K562 (cell line): Measurements from ENCODE around the gene KDELR3. TPM values are rescaled to one million over a fixed set of nuclear protein-coding genes. Genes with fewer than 3 reads are reported as not detected.
A peak's percentile ranks its signal among the peaks of the same experiment; 100 is the strongest.

Source experiments
- BCOR ChIP-seq: fragments of 450-650 bp; IDR thresholded peaks from 2 replicates; pipeline ENCODE4 v1.6.1; 2016
- CHD4 ChIP-seq: fragments of 200-600 bp; sonication (generic); IDR thresholded peaks from 3 replicates; pipeline ENCODE4 v1.6.1; 2012; ENCODE audit warnings: low read depth, mild to moderate bottlenecking, mixed read lengths, low read length, inconsistent platforms; ENCODE audit not compliant: insufficient read depth, insufficient replicate concordance, poor library complexity, severe bottlenecking
- CREB1 ChIP-seq, 2 experiments: sonication (generic) in 1 of 2; formaldehyde crosslinking in 1 of 2; IDR thresholded peaks; 2 replicates each; pipeline versions ENCODE4 v1.6.1 to v1.8.0; 2012 to 2022; ENCODE audit warnings: inconsistent platforms in 1 of 2, mild to moderate bottlenecking in 1 of 2, missing genetic modification reagents in 1 of 2, moderate library complexity in 1 of 2
- HDGF ChIP-seq: fragments of 450-650 bp; IDR thresholded peaks from 2 replicates; pipeline ENCODE4 v1.6.1; 2016
- KAT7 ChIP-seq: sonication (generic); formaldehyde crosslinking; IDR thresholded peaks from 2 replicates; pipeline ENCODE4 v1.8.0; 2022; ENCODE audit warnings: missing genetic modification reagents, mild to moderate bottlenecking, borderline replicate concordance
- NFATC3 ChIP-seq: fragments of 450-650 bp; IDR thresholded peaks from 2 replicates; pipeline ENCODE4 v1.6.1; 2017; ENCODE audit warnings: mild to moderate bottlenecking
- PURB ChIP-seq: sonication (generic); formaldehyde crosslinking; IDR thresholded peaks from 2 replicates; pipeline ENCODE4 v1.9.0; 2021; ENCODE audit warnings: low read depth, mild to moderate bottlenecking, missing genetic modification reagents
- STAG1 ChIP-seq: sonication (generic); formaldehyde crosslinking; IDR thresholded peaks from 2 replicates; pipeline ENCODE4 v1.5.0; 2020; ENCODE audit warnings: missing genetic modification reagents, borderline replicate concordance
- ZBTB12 ChIP-seq: fragments of 250-450 bp; sonication (Bioruptor Pico); IDR thresholded peaks from 2 replicates; pipeline ENCODE4 v1.4.0; 2020
- polyA plus RNA-seq, 8 experiments: library from polyadenylated mRNA; depleted of rRNA in 4 of 8; stranded (reverse) in 5 of 8; unstranded in 3 of 8; fragments of >200 nt; fragmentation: Nextera tagmentation in 2 of 8; fragmentation: Illumina TruSeq in 1 of 8; extraction: Ambion mirVana in 2 of 8; extraction: Trizol in 1 of 8; gene quantifications; 2 replicates each; pipeline versions ENCODE4 v1.2.1 to v1.2.3, GENCODE V29; 2011 to 2014; ENCODE audit warnings: inconsistent platforms in 1 of 8, missing spikeins in 1 of 8
- total RNA-seq, 7 experiments: library from RNA; depleted of rRNA in 6 of 7; stranded (reverse); fragments of >200 nt in 6 of 7; fragmentation: Illumina TruSeq in 2 of 7; extraction: Trizol in 2 of 7; gene quantifications; 2 replicates each; pipeline versions ENCODE4 v1.2.1 to v1.2.3, GENCODE V29; 2011 to 2021; ENCODE audit warnings: low replicate concordance in 1 of 7
- TF ChIP-seq, protein P1 (sequence below): sonication (generic); formaldehyde crosslinking; IDR thresholded peaks from 2 replicates; pipeline ENCODE4 v1.8.1; 2022; ENCODE audit warnings: missing genetic modification reagents

KDELR3 gene
- total and polyA plus RNA-seq, 9 of the 15 experiments (the other 6 are each of a cell fraction or from before 2014, with no cell fraction given), result 7.1 to 44.8 (median 9.6) TPM

DNA sequence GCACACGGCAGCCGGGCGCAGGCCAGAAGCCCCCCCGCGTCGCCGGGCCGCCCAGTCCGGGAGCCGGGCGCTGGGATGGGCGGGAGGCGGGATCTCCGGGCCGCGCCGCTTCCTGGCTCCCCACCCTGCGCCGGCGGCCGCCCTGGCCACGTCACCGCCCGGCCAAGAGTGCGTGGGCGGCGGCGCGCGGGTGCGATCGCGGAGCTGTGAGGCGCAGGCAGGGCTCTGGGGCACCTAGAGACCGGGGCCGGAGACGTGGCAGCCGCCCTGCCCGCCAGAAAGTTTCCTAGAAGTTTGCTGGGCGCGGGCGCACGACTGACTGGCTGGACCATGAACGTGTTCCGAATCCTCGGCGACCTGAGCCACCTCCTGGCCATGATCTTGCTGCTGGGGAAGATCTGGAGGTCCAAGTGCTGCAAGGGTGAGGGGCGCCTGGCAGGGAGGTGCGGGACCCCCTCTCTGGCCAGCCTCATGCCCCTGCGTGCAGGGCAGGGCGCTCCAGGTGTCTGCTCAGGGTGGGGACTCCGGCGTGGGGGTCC lies at the start of gene KDELR3 (continued):
- TF ChIP-seq ZBTB12 (CRISPR knock-in tag) (0 out of 2 replicates have a peak, but pooled peaks have one; percentile 28), KAT7 (CRISPR knock-in tag) (no peak; the same call in 1 of the 2 replicates), STAG1 (no peak), NFATC3 (no peak), CREB1 (IDR thresholded peaks at IDR 0.05) (peak; percentile 60; the same call in 1 of the 2 replicates), CREB1 (CRISPR knock-in tag; IDR thresholded peaks at IDR 0.05) (no peak), HDGF (no peak), PURB (CRISPR knock-in tag) (no peak), BCOR (no peak), CHD4 (no peak)
- TF ChIP-seq, protein P1, sequence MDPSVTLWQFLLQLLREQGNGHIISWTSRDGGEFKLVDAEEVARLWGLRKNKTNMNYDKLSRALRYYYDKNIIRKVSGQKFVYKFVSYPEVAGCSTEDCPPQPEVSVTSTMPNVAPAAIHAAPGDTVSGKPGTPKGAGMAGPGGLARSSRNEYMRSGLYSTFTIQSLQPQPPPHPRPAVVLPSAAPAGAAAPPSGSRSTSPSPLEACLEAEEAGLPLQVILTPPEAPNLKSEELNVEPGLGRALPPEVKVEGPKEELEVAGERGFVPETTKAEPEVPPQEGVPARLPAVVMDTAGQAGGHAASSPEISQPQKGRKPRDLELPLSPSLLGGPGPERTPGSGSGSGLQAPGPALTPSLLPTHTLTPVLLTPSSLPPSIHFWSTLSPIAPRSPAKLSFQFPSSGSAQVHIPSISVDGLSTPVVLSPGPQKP (CRISPR knock-in tag), result no peak
